GM21717 (cell line): ENCODE measurements around the gene WFIKKN1.

Source experiments
- ATAC-seq: cut with Tn5 transposase; IDR thresholded peaks from one replicate; pipeline ENCODE4 v1.9.1; 2021; ENCODE audit warnings: mild to moderate bottlenecking, moderate library complexity; ENCODE audit not compliant: unreplicated experiment

WFIKKN1 gene

GRCh38 chr16:651844-652243 lies 21.1 kb downstream of the WFIKKN1 start:
- ATAC-seq = no peak

- ATAC-seq = no peak
Measured at GRCh38 chr16:652454-653305, 21.9 kb downstream of the WFIKKN1 start.

- no peak for ATAC-seq
Measured at GRCh38 chr16:654034-654433, 23.2 kb downstream of the WFIKKN1 start.

- ATAC-seq = no peak
Measured at GRCh38 chr16:657487-657886, 26.7 kb downstream of the WFIKKN1 start.

GRCh38 chr16:658679-659571 lies 28.1 kb downstream of the WFIKKN1 start:
- no peak for ATAC-seq

- no peak for ATAC-seq
Measured at GRCh38 chr16:659618-660017, 28.8 kb downstream of the WFIKKN1 start.

GRCh38 chr16:660132-660458 lies 29.3 kb downstream of the WFIKKN1 start:
- no peak for ATAC-seq

- ATAC-seq = no peak
Measured at GRCh38 chr16:660459-661183, 29.8 kb downstream of the WFIKKN1 start.

GRCh38 chr16:661184-661821 lies 30.5 kb downstream of the WFIKKN1 start:
- no peak for ATAC-seq

- ATAC-seq = no peak
Measured at GRCh38 chr16:662095-662494, 31.3 kb downstream of the WFIKKN1 start.

GRCh38 chr16:662597-662996 lies 31.8 kb downstream of the WFIKKN1 start:
- no peak for ATAC-seq

- no peak for ATAC-seq
Measured at GRCh38 chr16:666572-666971, 35.8 kb downstream of the WFIKKN1 start.

- ATAC-seq = no peak
Measured at GRCh38 chr16:667113-667779, 36.5 kb downstream of the WFIKKN1 start.

- peak; percentile 64 for ATAC-seq
Measured at GRCh38 chr16:667780-668518, 37.2 kb downstream of the WFIKKN1 start, which contains the start of gene RHOT2. Gene RHOT2 (plus strand): TSS chr16:668132. CDS start chr16:668200, 68 bp downstream.

GRCh38 chr16:668519-669171 lies 37.9 kb downstream of the WFIKKN1 start:
- ATAC-seq = peak; percentile 1

GRCh38 chr16:669666-670065 lies 38.9 kb downstream of the WFIKKN1 start:
- ATAC-seq = no peak

GRCh38 chr16:670485-671352 lies 39.9 kb downstream of the WFIKKN1 start:
- ATAC-seq = no peak
